ENCODE data around the gene RNFT2. TPM values are rescaled to one million over a fixed set of nuclear protein-coding genes. Genes with fewer than 3 reads are reported as not detected.

RNFT2 gene
- total RNA-seq, 1 donor from 2014 or later = 0.66 TPM

- Histone ChIP-seq H3K36me3 (peaks cover 4% of the 10 kb centered on the region), H3K4me3 (no peak overlapping the region), H3K27me3 (ENCODE audit: low read depth) (no peaks in the 10 kb centered on the region), H3K27ac (replicated peaks) (no peak overlapping the region), H3K9me3 (replicated peaks) (peaks cover 25% of the 10 kb centered on the region), H3K4me1 (no peaks in the 10 kb centered on the region)
- intact Hi-C loops (cut with micrococcal nuclease) = no loop called here
- no peak for DNase-seq
- no peak for TF ChIP-seq CTCF (IDR thresholded peaks at IDR 0.05; ENCODE audit: borderline replicate concordance)
Measured at GRCh38 chr12:116800918-116801317, 62.8 kb downstream of the RNFT2 start.

GRCh38 chr12:116802018-116802417 lies 63.9 kb downstream of the RNFT2 start:
- no peak for TF ChIP-seq CTCF (IDR thresholded peaks at IDR 0.05; ENCODE audit: borderline replicate concordance)
- Histone ChIP-seq H3K36me3 (peaks cover 4% of the 10 kb centered on the region), H3K27ac (replicated peaks) (no peak overlapping the region), H3K9me3 (replicated peaks) (peaks cover 25% of the 10 kb centered on the region), H3K27me3 (ENCODE audit: low read depth) (no peaks in the 10 kb centered on the region), H3K4me3 (no peak overlapping the region), H3K4me1 (no peaks in the 10 kb centered on the region)
- DNase-seq = no peak
- intact Hi-C loops (cut with micrococcal nuclease) = no loop called here

GRCh38 chr12:116803013-116803736 lies 65.1 kb downstream of the RNFT2 start:
- no peak for DNase-seq
- intact Hi-C loops (cut with micrococcal nuclease) = no loop called here
- TF ChIP-seq CTCF (IDR thresholded peaks at IDR 0.05; ENCODE audit: borderline replicate concordance) = no peak
- Histone ChIP-seq H3K27ac (replicated peaks) (no peak overlapping the region), H3K4me3 (no peak overlapping the region), H3K27me3 (ENCODE audit: low read depth) (no peaks in the 10 kb centered on the region), H3K4me1 (no peaks in the 10 kb centered on the region), H3K9me3 (replicated peaks) (peaks cover 20% of the 10 kb centered on the region), H3K36me3 (peaks cover 4% of the 10 kb centered on the region)

GRCh38 chr12:116804051-116804450 lies 65.9 kb downstream of the RNFT2 start:
- H3K4me3 ChIP-seq = no peak overlapping the region
- peaks cover 12% of the 10 kb centered on the region for H3K9me3 ChIP-seq (replicated peaks)
- no peak for TF ChIP-seq CTCF (IDR thresholded peaks at IDR 0.05; ENCODE audit: borderline replicate concordance)
- H3K27me3 ChIP-seq (ENCODE audit: low read depth) = no peaks in the 10 kb centered on the region
- H3K4me1 ChIP-seq = no peaks in the 10 kb centered on the region
- no peak overlapping the region for H3K27ac ChIP-seq (replicated peaks)
- no peak for DNase-seq
- peaks cover 2% of the 10 kb centered on the region for H3K36me3 ChIP-seq
- intact Hi-C loops (cut with micrococcal nuclease) = no loop called here

- TF ChIP-seq CTCF (IDR thresholded peaks at IDR 0.05; ENCODE audit: borderline replicate concordance) = no peak
- DNase-seq = no peak
- Histone ChIP-seq H3K27ac (replicated peaks) (no peak overlapping the region), H3K36me3 (no peaks in the 10 kb centered on the region), H3K9me3 (replicated peaks) (no peaks in the 10 kb centered on the region), H3K27me3 (ENCODE audit: low read depth) (no peaks in the 10 kb centered on the region), H3K4me3 (no peak overlapping the region), H3K4me1 (no peaks in the 10 kb centered on the region)
- intact Hi-C loops (cut with micrococcal nuclease) = no loop called here
Measured at GRCh38 chr12:116806845-116807440, 68.8 kb downstream of the RNFT2 start.
